ENCODE results near the gene SARM1.
A peak's percentile ranks its signal among the peaks of the same experiment; 100 is the strongest.

The SARM1 gene

DNA sequence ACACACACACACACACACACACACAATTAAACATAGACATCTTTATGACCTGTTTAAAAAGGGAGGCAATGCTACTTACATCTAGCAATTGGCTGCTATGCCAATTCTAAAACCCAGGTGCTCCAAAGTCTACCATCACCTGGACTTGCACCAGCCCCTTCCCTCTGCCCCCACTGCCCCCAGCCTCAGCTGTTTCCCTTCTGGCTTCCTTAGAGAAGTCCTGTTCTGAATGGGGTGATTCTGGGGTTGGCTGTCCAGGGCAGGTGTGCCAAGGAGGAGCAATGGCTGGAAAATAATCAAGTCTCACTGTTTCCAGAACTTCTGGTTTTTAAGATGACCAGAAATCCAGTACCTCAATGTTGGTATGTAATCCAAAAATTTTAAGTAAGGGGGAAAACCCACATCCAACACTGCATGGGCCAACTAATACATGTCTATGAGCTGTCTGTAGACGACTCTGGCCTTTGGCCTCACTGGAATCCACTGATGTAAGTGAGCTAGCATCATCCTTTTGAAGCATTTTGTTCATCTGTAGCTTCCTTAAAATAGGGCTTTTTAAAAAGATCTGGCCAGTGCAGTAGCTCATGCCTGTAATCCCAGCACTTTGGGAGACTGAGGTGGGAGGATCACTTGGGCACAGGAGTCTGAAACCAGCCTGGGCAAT lies 38.3 kb upstream of the SARM1 start:
- Histone ChIP-seq H3K9me3 (no peaks in the 10 kb centered on the region), H3K27me3 (no peaks in the 10 kb centered on the region), H3K36me3 (peaks cover 2% of the 10 kb centered on the region), H3K4me3 (ENCODE audit: low read depth, low read length) (no peak overlapping the region), H3K4me1 (no peaks in the 10 kb centered on the region)
- TF ChIP-seq, protein P1, sequence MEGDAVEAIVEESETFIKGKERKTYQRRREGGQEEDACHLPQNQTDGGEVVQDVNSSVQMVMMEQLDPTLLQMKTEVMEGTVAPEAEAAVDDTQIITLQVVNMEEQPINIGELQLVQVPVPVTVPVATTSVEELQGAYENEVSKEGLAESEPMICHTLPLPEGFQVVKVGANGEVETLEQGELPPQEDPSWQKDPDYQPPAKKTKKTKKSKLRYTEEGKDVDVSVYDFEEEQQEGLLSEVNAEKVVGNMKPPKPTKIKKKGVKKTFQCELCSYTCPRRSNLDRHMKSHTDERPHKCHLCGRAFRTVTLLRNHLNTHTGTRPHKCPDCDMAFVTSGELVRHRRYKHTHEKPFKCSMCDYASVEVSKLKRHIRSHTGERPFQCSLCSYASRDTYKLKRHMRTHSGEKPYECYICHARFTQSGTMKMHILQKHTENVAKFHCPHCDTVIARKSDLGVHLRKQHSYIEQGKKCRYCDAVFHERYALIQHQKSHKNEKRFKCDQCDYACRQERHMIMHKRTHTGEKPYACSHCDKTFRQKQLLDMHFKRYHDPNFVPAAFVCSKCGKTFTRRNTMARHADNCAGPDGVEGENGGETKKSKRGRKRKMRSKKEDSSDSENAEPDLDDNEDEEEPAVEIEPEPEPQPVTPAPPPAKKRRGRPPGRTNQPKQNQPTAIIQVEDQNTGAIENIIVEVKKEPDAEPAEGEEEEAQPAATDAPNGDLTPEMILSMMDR (IDR thresholded peaks at IDR 0.05; ENCODE audit: low read depth, low read length): no peak
- DNase-seq: no peak

DNA sequence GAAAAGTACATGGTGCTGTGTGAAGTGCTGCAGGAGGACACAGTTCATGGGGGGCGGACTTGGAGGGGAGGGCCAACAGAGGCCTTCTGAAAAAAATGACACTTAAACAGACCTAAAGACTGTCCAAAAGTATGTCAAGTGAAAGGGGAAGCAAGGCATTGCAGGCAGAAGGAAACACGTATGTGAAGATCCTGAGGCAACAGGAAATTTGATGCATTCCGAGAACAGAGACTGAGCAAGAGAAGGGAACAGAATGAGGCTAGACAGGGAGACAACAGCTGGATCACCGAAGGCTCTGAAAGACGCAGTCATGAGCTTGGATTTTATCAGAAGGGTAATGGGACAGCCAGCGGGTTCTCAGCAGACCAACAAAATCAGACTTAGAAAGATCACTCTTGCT lies 37.3 kb upstream of the SARM1 start:
- DNase-seq: no peak

DNA sequence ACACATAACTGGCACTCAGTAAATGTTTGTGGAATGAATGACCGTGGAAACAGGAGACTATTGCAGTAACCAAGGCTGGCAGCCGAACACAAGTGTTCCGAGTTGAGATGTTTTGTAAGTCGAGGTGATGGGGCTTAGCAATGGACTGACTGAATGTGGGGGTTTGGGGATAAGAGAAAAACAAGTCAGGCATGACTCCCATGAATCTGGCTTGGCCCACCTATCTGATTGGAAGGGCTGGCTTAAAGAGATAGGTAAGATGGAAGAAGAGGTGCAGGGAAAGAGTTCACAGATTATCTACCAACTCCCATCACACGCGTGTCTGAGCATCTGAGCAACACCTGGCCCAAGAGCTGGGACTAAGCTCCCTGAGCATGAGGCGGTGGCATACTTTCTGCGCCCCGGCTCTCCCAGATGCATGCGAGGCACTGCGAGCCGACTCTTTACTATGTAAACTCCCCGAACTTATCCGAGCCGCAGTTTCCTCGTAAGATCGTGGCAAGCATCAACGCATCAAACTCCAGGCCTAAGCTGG lies 36.8 kb upstream of the SARM1 start:
- TF ChIP-seq, protein P1 (IDR thresholded peaks at IDR 0.05; ENCODE audit: low read depth, low read length): no peak
- H3K4me3 ChIP-seq (ENCODE audit: low read depth, low read length): peak overlapping the region; percentile 82
- H3K36me3 ChIP-seq: no peaks in the 10 kb centered on the region
- H3K9me3 ChIP-seq: no peaks in the 10 kb centered on the region
- no peaks in the 10 kb centered on the region for H3K27me3 ChIP-seq
- no peak for DNase-seq
- H3K4me1 ChIP-seq: no peaks in the 10 kb centered on the region

More for the DNA sequence above, 37.3 kb upstream of the SARM1 start:
- peak overlapping the region; percentile 82 for H3K4me3 ChIP-seq (ENCODE audit: low read depth, low read length)
- H3K27me3 ChIP-seq: no peaks in the 10 kb centered on the region
- no peaks in the 10 kb centered on the region; the same call in 1 of the 2 replicates for H3K36me3 ChIP-seq
- no peaks in the 10 kb centered on the region for H3K4me1 ChIP-seq
- TF ChIP-seq, protein P1 (IDR thresholded peaks at IDR 0.05; ENCODE audit: low read depth, low read length): no peak
- H3K9me3 ChIP-seq: no peaks in the 10 kb centered on the region

DNA sequence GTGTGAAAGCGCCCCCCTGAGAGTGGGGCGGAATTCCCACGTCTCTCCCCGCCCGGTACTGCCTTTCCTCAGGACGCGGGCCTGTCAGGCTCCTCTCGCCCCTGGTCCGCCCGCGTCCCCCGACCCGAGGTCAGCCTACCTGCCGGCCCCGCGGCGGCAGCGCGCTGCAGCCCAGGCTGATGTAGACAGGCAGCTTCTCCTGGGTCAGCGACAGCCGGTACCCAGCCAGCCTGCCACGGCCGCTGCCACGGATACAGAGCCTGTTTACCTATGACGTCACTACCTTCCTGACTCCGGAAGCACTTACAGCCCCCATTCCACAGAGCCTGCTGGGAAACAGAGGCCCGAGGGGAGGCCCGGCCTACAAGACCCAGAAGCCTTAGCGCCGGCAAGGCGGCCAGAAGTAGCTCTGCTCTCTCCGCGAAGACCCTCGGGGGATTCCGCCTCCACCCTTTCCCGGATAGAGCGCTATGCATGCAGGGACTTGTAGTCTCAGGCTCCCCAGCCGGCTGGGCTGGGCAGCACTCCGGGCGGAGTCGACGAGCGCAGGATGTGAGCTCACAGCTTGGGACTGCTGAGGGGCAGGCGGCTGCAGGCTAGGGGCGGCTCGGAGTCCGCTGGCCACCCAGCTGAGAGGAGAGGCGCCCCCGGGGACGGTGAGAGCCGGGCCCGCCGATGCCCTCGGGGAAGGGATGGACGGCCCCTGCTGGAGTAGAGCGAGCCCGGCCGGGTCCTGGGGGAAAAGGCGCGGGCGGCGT lies 36.1 kb upstream of the SARM1 start, which contains the start of the genes IFT20 and TNFAIP1:
IFT20 (minus strand) TSS at position 272 of the 758 bp plus-strand sequence. CDS start 3,487 bp downstream, outside the sequence.
TNFAIP1 (plus strand) TSS at position 561 of the 758 bp plus-strand sequence. CDS start 3,761 bp downstream, outside the sequence.
- TF ChIP-seq, protein P1 (IDR thresholded peaks at IDR 0.05; ENCODE audit: low read depth, low read length): no peak
- H3K9me3 ChIP-seq: no peaks in the 10 kb centered on the region
- no peaks in the 10 kb centered on the region for H3K27me3 ChIP-seq
- H3K4me1 ChIP-seq: no peaks in the 10 kb centered on the region
- H3K36me3 ChIP-seq: no peaks in the 10 kb centered on the region
- DNase-seq: peak; percentile 96
- peak within 1 kb of the TSS; percentile 83 for H3K4me3 ChIP-seq (ENCODE audit: low read depth, low read length)

DNA sequence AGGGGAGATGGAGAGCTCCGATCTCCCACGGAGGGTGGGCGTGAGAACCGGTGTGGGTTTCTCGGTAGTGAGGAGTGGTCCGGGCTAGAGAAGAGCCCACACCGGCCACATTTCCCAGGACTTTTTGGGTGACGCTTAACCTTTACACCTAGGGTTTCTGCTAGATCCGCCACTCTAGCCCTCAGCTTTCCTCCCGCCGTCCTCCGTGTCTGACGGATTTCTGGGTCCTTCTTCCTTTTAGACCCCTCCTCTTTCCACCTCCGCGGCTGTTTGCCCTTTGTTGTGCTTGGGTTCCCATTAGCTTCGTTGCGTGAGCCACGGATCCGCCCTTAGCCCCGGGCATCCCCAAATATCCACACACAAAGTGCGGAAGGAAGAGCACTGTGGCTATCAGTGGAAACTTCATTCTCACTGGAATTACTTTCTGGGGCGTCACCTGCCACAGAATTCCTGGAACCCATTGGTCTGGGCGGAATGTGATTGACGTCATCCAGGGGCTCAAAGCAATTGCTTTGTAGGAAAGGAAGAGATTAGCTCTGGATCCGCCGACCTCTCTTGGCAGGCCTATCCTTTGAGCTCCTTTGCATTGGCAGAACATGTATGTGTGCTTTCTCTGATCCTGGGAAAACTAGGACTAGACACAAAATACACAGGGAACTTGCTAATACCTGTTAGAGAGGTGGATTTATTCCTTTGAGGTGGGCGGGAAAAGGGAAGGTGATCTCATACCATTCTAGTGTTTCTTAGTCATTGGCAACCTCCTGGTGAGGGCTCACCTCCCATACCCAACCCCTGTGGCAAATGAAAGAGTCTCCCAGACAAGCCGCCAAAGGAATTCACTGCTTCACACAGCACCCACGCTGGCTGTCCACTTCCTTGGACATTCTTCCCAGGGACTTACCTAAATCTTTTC lies 35.3 kb upstream of the SARM1 start:
- no peaks in the 10 kb centered on the region for H3K27me3 ChIP-seq
- H3K9me3 ChIP-seq: no peaks in the 10 kb centered on the region
- H3K4me1 ChIP-seq: no peaks in the 10 kb centered on the region
- peak; percentile 30 for DNase-seq
- TF ChIP-seq, protein P1 (IDR thresholded peaks at IDR 0.05; ENCODE audit: low read depth, low read length): no peak
- no peaks in the 10 kb centered on the region for H3K36me3 ChIP-seq
- H3K4me3 ChIP-seq (ENCODE audit: low read depth, low read length): peak overlapping the region; percentile 83
